IPS DF 4.7 (cell line): ENCODE data around the gene ATPAF2.

Experiments
- DNase-seq: peaks from one replicate; pipeline ENCODE4 v3.0.0-alpha.2; 2013; ENCODE audit warnings: low spot score; ENCODE audit errors: extremely low read depth

ATPAF2 gene

GRCh38 chr17:18038861-18039534, at the start of gene ATPAF2, which contains the start of gene GID4:
ATPAF2 (minus strand) TSS chr17:18039168; CDS start chr17:18039013, 155 bp downstream.
GID4 (plus strand) TSS chr17:18039408; CDS start chr17:18039465, 57 bp downstream.
- DNase-seq, result peak; percentile 95

DNA sequence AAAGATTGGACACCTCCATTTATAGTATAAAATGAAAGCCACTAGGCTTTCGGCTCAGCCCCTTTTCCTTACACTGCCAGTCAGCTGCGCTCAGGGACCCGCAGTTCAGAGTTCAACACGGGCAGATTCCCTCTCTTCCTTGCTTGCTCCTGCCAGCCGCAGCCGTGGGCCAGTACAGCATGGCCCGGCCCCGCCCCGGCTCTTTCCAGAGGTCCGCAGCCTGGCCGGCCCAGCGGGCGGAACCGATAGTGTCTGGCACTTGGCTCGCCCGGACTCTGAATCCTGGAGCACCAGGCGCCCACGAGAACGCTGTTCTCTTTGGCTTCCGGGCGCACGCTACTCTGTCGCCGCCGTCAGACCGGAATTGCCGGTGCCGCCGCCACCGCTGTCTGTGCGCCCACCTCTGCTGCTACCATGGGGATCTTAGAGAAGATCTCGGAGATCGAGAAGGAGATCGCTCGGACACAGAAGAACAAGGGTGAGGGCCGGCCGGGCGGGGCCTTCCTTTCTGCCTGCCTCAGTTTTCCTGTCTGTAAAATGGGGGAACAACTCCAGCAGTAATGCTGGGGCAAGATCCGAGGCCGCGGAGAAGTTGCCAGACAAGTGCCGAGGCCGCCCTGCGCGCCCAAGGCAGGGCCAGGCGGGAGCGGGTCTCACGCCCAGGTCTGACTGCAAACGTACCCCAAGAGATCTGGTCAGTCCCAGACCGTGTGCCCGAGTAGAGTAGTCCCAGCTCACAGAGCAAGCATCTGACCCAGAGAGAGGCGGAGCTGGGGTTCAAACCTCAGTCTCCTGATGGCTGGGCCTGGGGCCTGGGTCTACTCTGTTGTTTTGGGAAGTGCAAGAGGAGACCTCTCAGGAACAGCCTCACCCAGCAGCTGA, 48.9 kb upstream of the ATPAF2 start, which contains the start of gene DRG2:
Gene DRG2, plus strand, starts transcription at position 339 of the 882 bp plus-strand sequence. Its CDS starts 76 bp downstream, at position 415.
- peak; percentile 53 for DNase-seq

- no peak for DNase-seq
These were observed 45.3 kb upstream of the ATPAF2 start for GRCh38 chr17:18084256-18084655.

DNA sequence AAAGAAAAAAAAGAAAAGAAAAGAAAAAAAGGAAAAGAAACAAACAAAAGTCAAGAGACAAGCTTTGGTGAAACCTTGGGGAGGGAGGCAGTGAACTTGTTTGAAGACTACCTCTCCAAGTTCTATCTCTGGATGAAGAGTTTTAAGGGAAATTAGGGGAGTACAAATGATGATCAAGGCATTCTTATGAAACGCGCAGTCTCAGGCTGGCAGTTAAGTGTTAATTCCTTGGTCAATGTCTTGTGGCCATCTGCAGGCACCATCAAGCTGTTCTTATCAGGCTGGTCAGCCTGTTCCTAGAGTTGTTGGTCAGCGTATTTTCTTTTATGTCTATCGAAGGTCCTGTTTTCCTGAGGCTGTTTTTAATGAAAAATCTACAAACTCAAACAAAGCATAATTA, 40.6 kb upstream of the ATPAF2 start:
- DNase-seq, result no peak

DNA sequence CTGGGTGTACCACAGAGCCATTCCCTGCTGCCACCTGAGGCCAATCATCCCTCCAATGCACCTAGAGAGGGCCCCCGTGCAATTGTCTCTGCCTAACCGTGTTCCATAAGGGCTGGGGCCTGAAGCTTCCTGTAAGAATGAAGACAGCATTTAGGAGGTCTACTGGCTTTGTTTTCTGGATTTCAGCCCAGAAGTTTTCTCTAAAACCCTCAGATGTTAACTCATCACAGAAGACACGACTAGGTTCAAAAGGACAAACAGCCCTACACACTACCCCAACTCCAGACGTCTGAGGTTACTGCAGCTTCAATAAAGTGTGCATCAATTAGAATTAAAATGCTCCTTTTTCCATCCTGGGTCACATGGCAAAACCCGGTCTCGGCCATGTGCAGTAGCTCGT, 38.0 kb upstream of the ATPAF2 start:
- no peak for DNase-seq

DNA sequence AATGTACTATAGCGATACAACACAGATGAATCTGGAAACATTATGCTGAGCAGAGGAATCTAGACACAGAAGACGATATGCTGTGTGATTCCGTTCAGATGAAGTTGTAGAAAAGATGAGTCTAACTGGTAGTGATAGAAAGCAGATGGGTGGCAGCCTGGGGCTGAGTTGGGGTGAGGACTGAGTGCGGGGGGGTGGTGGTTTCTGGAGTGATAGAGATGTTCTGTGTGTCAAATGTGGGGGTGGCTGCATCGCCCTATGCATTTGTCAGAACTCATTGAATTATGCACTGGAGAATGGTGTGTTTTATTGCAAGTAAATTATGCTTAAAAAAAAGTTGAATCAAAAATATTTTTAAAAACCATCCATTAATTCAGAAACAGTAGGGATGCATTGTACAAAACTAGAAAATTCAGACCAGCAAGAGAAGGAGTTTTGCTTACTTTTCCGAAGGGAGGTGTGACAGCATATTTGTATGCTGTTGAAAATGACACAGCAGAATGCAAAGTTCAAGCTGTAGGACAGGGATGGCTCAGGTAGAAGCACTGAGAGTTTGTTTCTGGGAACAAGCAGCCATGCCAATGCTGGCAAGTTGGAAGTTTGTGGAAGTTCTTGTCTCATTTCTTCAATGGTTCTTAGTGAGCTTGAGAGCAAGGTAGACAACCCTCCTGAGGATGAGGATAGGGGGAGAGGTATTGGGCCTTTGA, 35.8 kb upstream of the ATPAF2 start:
- DNase-seq, result no peak

- DNase-seq, result no peak
These were observed 32.8 kb upstream of the ATPAF2 start for GRCh38 chr17:18071751-18072150.

- no peak for DNase-seq
These were observed 31.9 kb upstream of the ATPAF2 start for GRCh38 chr17:18070861-18071340.

GRCh38 chr17:18069101-18069500, 30.1 kb upstream of the ATPAF2 start:
- no peak for DNase-seq

GRCh38 chr17:18066866-18067265, 27.9 kb upstream of the ATPAF2 start:
- no peak for DNase-seq

DNA sequence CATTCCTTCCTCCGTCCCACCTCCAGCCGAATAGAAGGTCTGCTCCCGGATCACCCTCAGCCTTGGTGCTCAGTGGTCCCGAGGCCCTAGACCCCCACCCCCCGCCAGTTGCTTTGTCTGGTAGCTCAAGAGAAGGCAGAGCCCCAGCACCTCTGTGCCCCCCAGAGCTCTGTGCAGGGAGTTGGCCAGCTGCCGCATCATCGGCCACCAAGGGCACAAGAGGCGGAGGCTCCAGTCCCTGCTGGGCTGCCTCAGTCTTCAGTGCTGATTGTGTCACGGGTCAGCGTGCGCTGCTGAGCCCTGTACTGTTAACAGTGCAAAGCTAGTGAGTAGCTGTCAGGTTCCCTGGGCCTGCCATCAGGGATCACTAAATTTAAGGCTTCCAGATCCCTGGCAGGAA, 26.6 kb upstream of the ATPAF2 start:
- DNase-seq, result no peak

- DNase-seq, result no peak
These were observed 25.1 kb upstream of the ATPAF2 start for GRCh38 chr17:18064053-18064452.

DNA sequence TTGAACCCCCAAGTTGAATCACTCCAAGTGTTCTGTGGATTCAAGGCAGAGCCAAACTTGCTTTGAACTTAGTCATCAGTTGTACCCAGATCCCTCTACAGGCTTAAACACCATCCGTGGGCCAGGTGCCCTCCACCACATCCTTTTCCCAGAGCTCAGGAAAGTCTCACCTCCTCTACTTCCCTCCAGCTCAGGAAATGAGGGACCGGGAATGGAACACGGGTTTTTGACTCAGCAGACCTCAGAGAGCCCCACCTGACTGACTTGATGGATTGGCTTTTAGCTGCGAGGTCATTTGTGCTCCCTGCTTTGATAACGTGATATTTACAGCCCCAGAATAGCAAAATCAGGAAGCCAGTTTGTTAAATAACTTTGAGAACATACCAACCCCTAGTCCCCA, 20.3 kb upstream of the ATPAF2 start:
- no peak for DNase-seq

GRCh38 chr17:18056214-18056613, 17.2 kb upstream of the ATPAF2 start:
- no peak for DNase-seq

DNA sequence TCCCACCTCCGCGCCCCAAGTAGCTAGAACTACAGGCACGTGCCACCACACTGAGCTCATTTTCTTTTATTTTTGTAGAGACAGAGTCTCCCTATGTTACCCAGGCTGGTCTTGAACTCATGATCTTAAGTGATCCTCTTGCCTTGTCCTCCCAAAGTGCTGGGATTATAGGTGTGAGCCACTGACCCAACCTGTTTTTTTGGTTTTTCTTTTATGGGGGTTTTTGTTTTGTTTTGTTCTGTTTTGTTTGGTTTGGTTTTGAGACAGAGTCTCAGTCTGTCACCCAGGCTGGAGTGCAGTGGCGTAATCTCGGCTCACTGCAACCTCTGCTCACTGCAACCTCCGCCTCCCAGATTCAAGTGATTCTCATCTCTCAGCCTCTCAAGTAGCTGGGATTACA, 16.6 kb upstream of the ATPAF2 start:
- DNase-seq, result no peak

- no peak for DNase-seq
These were observed 6.9 kb upstream of the ATPAF2 start for GRCh38 chr17:18045691-18046350.

GRCh38 chr17:18044609-18045008, 5.6 kb upstream of the ATPAF2 start:
- DNase-seq, result no peak

DNA sequence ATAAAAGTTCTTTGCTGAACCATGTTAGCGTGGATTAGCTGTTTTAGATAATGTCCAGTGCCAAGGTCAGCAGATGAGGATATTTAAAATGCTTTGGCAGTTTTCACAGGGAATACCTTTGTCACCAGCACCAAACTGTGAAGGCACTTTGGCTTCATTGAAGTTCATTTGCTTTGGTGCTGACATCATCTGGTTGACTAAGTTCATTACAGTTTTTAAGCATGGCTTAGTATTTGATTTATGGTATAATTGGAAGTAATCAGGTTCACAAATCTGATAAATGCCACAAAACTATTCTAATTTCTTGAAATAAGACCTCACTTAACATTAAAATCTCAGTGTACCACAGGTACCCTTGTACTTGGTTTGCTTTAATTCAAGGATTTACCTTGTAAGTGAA, 4.5 kb upstream of the ATPAF2 start:
- no peak for DNase-seq

DNA sequence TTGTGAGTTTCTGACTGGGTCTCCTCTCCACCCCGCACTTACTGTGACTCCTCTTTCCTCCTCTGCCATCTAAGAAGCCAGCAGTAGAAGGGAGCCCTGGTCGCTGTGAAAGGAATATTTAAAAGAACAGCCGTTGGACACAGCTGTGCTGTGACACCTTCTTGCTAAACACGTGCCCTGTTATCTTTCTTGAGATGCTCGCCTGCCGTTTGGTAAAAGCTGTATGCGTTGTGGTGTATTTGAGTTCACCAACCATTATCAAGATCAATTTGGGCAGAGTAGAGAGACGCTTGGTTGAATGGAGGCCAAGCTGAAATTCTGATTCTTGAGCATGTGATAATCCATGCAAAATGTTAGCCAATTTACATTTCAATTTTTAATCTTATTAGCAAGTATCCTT, 4.0 kb upstream of the ATPAF2 start:
- DNase-seq, result no peak

GRCh38 chr17:18041776-18042175, 2.8 kb upstream of the ATPAF2 start:
- DNase-seq, result no peak

- no peak for DNase-seq
These were observed 1.4 kb upstream of the ATPAF2 start for GRCh38 chr17:18040261-18040858.
